ENCODE data around the gene KIF25. TPM values are rescaled to one million over a fixed set of nuclear protein-coding genes. Genes with fewer than 3 reads are reported as not detected.
"Not testable (repeated sequence)": the region's sequence is repeated elsewhere in the genome, so short reads cannot be mapped to it uniquely, and the experiment has no call there.

Gene KIF25
- polyA plus RNA-seq, 2 of the 4 experiments (the other 2 are of a cell fraction), result 0.06 to 0.13 TPM

- H3K4me3 ChIP-seq, result no peak overlapping the region
- FAIRE-seq, result no peak
- no peak for ATAC-seq
- DNase-seq (ENCODE audit: low read depth in 1 of 2, low spot score in 1 of 2), result no peak
- no peaks in the 10 kb centered on the region for H3K9me3 ChIP-seq
- TF ChIP-seq TP53 (CRISPR knock-in tag; IDR thresholded peaks at IDR 0.05) (no peak), NR3C1 (IDR thresholded peaks at IDR 0.05) (no peak), RCOR1 (IDR thresholded peaks at IDR 0.05; ENCODE audit: low read depth, low read length) (no peak), ESRRA (IDR thresholded peaks at IDR 0.05; ENCODE audit: borderline replicate concordance, low read length) (no peak), BHLHE40 (IDR thresholded peaks at IDR 0.05; ENCODE audit: low read depth, low read length) (no peak), CBX8 (IDR thresholded peaks at IDR 0.05) (no peak), RAD21 (conservative IDR thresholded peaks at IDR 0.05 in 1 of 2, IDR thresholded peaks at IDR 0.05 in 1 of 2) (no peak), ZSCAN20 (CRISPR knock-in tag; IDR thresholded peaks at IDR 0.05) (no peak), KDM1A (IDR thresholded peaks at IDR 0.05; ENCODE audit: low read depth) (no peak), BCL3 (IDR thresholded peaks at IDR 0.05) (no peak)
- TF ChIP-seq, protein P1, sequence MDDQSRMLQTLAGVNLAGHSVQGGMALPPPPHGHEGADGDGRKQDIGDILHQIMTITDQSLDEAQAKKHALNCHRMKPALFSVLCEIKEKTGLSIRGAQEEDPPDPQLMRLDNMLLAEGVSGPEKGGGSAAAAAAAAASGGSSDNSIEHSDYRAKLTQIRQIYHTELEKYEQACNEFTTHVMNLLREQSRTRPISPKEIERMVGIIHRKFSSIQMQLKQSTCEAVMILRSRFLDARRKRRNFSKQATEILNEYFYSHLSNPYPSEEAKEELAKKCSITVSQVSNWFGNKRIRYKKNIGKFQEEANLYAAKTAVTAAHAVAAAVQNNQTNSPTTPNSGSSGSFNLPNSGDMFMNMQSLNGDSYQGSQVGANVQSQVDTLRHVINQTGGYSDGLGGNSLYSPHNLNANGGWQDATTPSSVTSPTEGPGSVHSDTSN (IDR thresholded peaks at IDR 0.05), result no peak
- no peak overlapping the region for H3K27ac ChIP-seq
- H3K4me2 ChIP-seq, result no peak overlapping the region
- ChIA-PET POLR2A (no interaction called here), CTCF (no interaction called here)
- 84% methylated on average over 7 of the region's 13 CpGs for WGBS (ENCODE audit: missing lambda C conversion rate)
- H3K4me1 ChIP-seq, result 0 out of 3 replicates have a peak, but pooled peaks cover 7% of the 10 kb centered on the region
These were observed 2.9 kb downstream of the KIF25 start for GRCh38 chr6:168000198-168001028.

GRCh38 chr6:168001029-168001332, 3.5 kb downstream of the KIF25 start:
- FAIRE-seq, result no peak
- 74% methylated on average over 10 of the region's 10 CpGs for WGBS (ENCODE audit: missing lambda C conversion rate)

GRCh38 chr6:168001514-168001913, 4.0 kb downstream of the KIF25 start:
- FAIRE-seq; ATAC-seq; H3K4me2 ChIP-seq; CTCF ChIA-PET; H3K4me1 ChIP-seq; POLR2A ChIA-PET; H3K27ac ChIP-seq; H3K4me3 ChIP-seq; DNase-seq (ENCODE audit: low read depth in 1 of 2, low spot score in 1 of 2); H3K9me3 ChIP-seq: not testable (repeated sequence)
- WGBS (ENCODE audit: missing lambda C conversion rate), result 61% methylated on average over 4 of the region's 21 CpGs

More at GRCh38 chr6:168001029-168001332, 3.5 kb downstream of the KIF25 start:
- TF ChIP-seq RCOR1 (IDR thresholded peaks at IDR 0.05; ENCODE audit: low read depth, low read length) (no peak), EHF (CRISPR knock-in tag; IDR thresholded peaks at IDR 0.05) (no peak), BCL3 (IDR thresholded peaks at IDR 0.05) (no peak), POLR2A (IDR thresholded peaks at IDR 0.05; ENCODE audit: low read length) (no peak), NPAS2 (CRISPR knock-in tag; IDR thresholded peaks at IDR 0.05; ENCODE audit: borderline replicate concordance) (no peak), RAD21 (conservative IDR thresholded peaks at IDR 0.05 in 1 of 2, IDR thresholded peaks at IDR 0.05 in 1 of 2) (no peak), RNF2 (IDR thresholded peaks at IDR 0.05; ENCODE audit: borderline replicate concordance, low read depth) (no peak), SREBF2 (IDR thresholded peaks at IDR 0.05) (no peak), HES2 (IDR thresholded peaks at IDR 0.05) (no peak), HDAC2 (IDR thresholded peaks at IDR 0.05) (no peak), ZC3H11A (IDR thresholded peaks at IDR 0.05) (no peak), HOXB13 (CRISPR knock-in tag; IDR thresholded peaks at IDR 0.05; ENCODE audit: low read depth) (no peak), TFCP2L1 (CRISPR knock-in tag; IDR thresholded peaks at IDR 0.05) (no peak), MYC (IDR thresholded peaks at IDR 0.05; ENCODE audit: borderline replicate concordance, low read length) (no peak), FOSL2 (IDR thresholded peaks at IDR 0.05) (no peak), FOSL2 (CRISPR knock-in tag; IDR thresholded peaks at IDR 0.05) (no peak)
- H3K4me2 ChIP-seq, result no peak overlapping the region
- H3K9me3 ChIP-seq, result no peaks in the 10 kb centered on the region
- H3K4me1 ChIP-seq, result 0 out of 3 replicates have a peak, but pooled peaks cover 7% of the 10 kb centered on the region
- no peak for ATAC-seq
- CTCF ChIA-PET, result no interaction called here
- no peak overlapping the region for H3K4me3 ChIP-seq
- POLR2A ChIA-PET, result no interaction called here
- DNase-seq (ENCODE audit: low read depth in 1 of 2, low spot score in 1 of 2), result no peak
- H3K27ac ChIP-seq, result no peak overlapping the region

All from A549 (cell line).